Suppressor macrophage (primary cell): ENCODE measurements around the gene WASL.
A peak's percentile ranks its signal among the peaks of the same experiment; 100 is the strongest.
"Not testable (repeated sequence)": the region's sequence is repeated elsewhere in the genome, so short reads cannot be mapped to it uniquely, and the experiment has no call there.

ENCODE experiments used
- DNase-seq, 4 experiments: peaks; one replicate each; pipeline ENCODE4 v3.0.0-alpha.2; 2020 to 2022
- total RNA-seq, 17 experiments: gene quantifications; one replicate each; lab custom pipeline; 2026; ENCODE audit warnings: mixed read lengths in 6 of 17, inconsistent platforms in 3 of 17; lab: John Stamatoyannopoulos, UW

WASL gene
- 11.0 to 32.9 (median 21.3) reads per million in 17 experiments for total RNA-seq

- peak; percentile 94 to 98 (median 96) for DNase-seq
Observed at GRCh38 chr7:123748734-123749536, at the start of gene WASL. Gene WASL (minus strand): TSS chr7:123749003. CDS start chr7:123748734, 269 bp downstream.

GRCh38 chr7:123797673-123798531, 49.1 kb upstream of the WASL start:
- DNase-seq, result peak; percentile 41 to 70 (median 56)

GRCh38 chr7:123796568-123796967, 47.8 kb upstream of the WASL start:
- DNase-seq, result no peak

GRCh38 chr7:123795917-123796316, 47.1 kb upstream of the WASL start:
- DNase-seq, result no peak

GRCh38 chr7:123795116-123795515, 46.3 kb upstream of the WASL start:
- DNase-seq, result not testable (repeated sequence)

- DNase-seq, result no peak
Observed at GRCh38 chr7:123792547-123792946, 43.7 kb upstream of the WASL start.

GRCh38 chr7:123791001-123791400, 42.2 kb upstream of the WASL start:
- DNase-seq, result no peak

- no peak for DNase-seq
Observed at GRCh38 chr7:123789817-123790216, 41.0 kb upstream of the WASL start.

GRCh38 chr7:123789206-123789784, 40.5 kb upstream of the WASL start:
- DNase-seq, result no peak

GRCh38 chr7:123788584-123788983, 39.8 kb upstream of the WASL start:
- DNase-seq, result no peak

GRCh38 chr7:123787220-123788007, 38.6 kb upstream of the WASL start:
- peak; percentile 59 to 84 (median 76) for DNase-seq

- peak; percentile 58 to 86 (median 76) for DNase-seq
Observed at GRCh38 chr7:123784263-123784662, 35.5 kb upstream of the WASL start.

GRCh38 chr7:123783820-123784219, 35.0 kb upstream of the WASL start:
- DNase-seq, result peak in 2 of 4 experiments; percentile 42 to 58

GRCh38 chr7:123782071-123782798, 33.4 kb upstream of the WASL start:
- no peak for DNase-seq

GRCh38 chr7:123780472-123780871, 31.7 kb upstream of the WASL start:
- not testable (repeated sequence) for DNase-seq

GRCh38 chr7:123774496-123774895, 25.7 kb upstream of the WASL start:
- no peak for DNase-seq

GRCh38 chr7:123773481-123773880, 24.7 kb upstream of the WASL start:
- DNase-seq, result no peak

- no peak for DNase-seq
Observed at GRCh38 chr7:123772652-123773051, 23.8 kb upstream of the WASL start.

- DNase-seq, result no peak
Observed at GRCh38 chr7:123771846-123772245, 23.0 kb upstream of the WASL start.

GRCh38 chr7:123771256-123771655, 22.5 kb upstream of the WASL start:
- no peak for DNase-seq

GRCh38 chr7:123770378-123770777, 21.6 kb upstream of the WASL start:
- DNase-seq, result peak; percentile 71 to 92 (median 83)
